Amygdala (tissue), 56 donors: ENCODE results near the gene LPA.
"Not testable (repeated sequence)": the region's sequence is repeated elsewhere in the genome, so short reads cannot be mapped to it uniquely, and the experiment has no call there.

ENCODE experiments used
- DNase-seq, 56 donors: peaks; one replicate each; lab custom pipeline; 2025; lab: John Stamatoyannopoulos, UW

Gene LPA

DNA sequence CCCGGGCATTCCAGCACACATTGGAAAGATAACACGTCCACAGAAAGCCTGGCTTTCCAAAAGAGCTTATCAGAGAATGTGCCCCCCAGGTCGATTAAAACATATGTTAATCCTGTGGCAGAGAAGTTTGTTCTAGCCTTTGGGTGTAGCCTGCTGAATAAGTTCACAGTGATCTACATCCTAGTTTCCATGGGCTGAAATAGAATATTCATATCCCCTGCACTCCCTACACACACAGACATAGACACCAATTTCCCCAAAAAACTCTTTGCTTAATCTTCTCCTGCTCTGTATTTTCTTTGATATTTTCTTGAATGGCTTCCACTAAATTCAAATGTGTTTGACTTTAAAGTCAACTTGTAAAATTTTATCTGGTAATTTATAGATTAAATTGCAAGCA, 1.6 kb downstream of the LPA start:
- no peak for DNase-seq

DNA sequence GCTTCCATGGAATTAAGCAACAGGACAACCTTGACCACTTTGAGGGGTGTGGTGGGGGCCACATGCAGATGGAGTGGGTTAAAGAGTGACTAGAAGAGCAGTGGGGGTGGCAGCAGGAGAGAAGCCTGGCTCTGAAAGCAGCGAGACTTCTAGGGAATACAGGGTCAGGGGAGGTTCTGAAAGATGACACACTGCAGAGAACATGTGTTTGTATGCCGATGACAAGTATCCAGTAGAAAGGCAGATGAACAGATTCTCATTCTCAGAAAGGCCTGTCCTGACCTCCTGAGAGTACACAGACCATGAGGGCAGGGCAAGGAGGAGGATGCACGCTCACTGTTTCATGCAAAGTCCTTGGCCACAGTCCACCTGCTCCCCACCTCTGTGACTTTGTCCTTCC, 2.9 kb downstream of the LPA start:
- DNase-seq: no peak

DNA sequence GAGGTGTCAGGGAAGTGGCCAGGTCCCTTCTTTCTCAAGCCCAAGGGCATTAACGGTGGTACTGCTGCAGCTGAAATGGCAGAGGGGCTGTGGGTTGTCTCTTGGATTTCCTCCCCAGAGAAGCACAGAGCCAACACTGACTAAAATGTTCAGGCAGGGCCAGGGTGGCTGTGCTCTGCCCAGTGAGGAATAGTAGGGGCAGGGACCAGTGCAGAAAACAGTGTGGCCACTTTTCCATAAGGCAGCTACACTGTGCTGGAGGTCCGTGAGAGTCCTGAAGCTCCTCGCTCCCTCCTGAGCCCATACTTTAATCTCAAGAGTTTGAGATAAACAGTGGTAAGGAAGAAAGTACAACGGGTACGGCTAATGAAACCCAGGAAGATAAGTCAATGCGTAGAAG, 4.5 kb downstream of the LPA start:
- no peak for DNase-seq

DNA sequence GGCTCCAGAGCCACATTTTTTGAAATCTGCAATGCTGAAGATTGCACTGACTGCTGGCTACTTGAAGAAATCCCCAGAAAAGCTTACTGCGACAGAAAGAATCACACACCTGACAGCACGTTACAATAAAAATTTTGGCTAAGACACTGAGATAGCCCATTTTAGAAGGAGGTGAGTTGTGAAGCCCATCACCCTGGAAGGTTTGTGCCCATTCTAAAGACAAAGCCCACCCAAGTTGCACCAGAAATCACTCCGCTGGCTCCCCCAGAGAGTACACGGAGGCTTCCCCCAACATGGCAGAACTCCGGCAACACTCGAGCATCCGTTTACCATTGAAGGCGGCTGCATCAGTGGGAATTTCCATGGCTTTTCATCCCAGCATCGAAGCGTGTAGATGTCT, 29.4 kb downstream of the LPA start:
- no peak for DNase-seq

DNA sequence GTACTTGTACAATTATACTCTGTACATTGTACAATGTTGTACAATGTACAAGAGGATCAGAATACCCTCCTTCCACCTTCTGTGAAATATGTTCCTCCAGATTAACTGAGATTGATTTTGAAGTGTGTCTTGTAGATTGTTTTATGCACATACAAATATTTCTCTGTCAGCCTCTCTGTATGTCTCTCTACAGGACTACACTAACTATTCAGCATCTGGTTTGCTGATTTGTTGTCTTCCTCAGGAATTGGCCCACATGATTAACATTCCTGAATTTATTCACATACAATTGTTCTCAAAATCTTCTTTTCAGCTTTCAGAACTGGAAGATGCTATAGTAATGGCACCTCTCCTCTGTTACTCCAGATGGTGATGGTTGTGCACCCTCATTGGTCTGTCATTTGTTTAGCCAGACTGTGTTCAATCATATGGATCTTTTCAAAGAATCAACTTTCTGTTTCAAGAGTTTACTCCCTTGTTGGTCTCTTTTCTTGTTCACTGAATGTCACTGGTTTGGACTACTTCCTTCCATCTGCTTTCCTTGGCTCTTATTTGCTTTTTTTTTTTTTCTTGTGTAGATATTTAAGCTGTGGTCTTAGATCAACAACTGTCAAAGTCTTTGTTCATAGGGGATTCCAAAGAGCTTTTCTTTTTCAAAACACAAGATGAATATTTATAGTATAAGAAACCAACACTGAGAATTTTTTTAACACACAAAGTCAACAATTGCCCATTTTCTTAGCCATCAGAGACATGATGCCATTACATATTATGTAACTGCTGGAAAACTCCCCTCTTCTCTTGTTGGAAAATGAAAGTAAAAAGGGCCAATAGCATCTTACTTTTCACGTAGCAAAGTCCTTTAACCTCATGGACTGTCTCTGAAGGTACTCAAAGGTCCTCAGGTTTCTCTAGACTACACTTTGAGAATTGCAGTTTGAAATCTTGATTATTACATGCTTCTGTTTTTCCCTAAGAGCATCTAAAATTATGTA, 67.9 kb downstream of the LPA start:
- DNase-seq: no peak

DNA sequence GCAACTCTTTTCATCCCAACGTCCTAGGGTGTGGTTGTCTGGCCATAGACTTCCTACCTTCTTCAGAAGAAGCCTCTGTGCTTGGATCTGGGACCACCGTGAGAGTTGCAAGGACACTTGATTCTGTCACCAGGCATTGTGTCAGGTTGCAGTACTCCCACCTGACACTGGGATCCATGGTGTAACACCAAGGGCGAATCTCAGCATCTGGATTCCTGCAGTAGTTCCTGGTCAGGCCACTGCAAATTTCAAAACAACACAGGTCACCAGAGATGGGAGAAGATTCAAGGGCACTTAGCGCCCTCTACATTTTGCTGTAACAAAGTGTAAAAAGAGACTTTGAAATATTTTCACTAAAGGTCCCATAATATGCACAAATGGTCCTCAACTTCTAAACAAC, 68.8 kb downstream of the LPA start:
- not testable (repeated sequence) for DNase-seq

DNA sequence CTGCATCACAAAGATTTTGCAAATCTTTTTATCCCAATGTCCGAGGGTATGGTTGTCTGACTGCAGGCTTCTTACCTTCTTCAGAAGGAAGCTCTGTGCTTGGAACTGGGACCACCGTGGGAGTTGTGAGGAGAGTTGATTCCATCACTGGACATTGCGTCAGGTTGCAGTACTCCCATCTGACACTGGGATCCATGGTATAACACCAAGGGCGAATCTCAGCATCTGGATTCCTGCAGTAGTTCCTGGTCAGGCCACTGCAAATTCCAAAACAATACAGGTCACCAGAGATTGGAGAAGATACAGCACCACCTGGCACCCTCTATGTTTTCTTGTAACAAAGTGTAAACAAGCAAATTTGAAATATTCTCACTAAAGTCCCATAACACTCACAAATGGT, 77.7 kb downstream of the LPA start:
- no peak for DNase-seq

DNA sequence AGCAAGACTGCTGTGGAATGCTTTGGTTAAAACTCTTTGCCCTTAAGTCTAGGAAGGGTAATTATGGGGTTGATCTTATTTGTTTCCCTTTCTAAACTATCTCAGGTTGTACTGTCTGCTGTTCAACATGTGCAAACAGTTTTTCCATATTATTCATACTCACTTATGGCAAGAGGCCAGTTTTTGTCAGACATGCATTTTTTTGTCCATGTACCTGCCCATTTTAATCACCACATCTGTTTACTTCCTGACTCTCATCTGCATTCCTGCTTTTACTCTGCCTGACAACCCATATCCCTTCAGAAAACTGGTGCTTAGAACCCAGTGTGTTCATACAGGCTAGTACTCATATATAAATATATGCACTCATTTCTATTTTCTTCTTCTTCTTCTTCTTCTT, 80.3 kb downstream of the LPA start:
- no peak for DNase-seq

DNA sequence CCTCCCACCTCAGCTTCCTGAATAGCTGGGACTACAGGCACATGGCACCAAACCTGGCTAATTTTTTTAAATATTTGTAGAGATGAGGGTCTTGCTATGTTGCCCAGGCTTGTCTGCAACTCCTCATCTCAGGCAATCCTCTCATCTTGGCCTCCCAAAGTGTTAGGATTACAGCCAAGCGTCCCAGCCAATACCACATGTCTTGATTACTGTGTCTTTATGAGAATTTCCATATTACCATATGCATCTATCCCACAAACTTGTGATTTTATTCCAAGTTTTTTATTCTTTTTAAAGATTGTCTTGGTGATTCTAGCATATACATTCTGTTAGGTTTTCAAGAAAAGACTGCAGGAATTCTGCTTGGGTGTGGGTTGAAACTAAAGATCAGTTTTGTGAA, 82.7 kb downstream of the LPA start:
- DNase-seq: no peak

DNA sequence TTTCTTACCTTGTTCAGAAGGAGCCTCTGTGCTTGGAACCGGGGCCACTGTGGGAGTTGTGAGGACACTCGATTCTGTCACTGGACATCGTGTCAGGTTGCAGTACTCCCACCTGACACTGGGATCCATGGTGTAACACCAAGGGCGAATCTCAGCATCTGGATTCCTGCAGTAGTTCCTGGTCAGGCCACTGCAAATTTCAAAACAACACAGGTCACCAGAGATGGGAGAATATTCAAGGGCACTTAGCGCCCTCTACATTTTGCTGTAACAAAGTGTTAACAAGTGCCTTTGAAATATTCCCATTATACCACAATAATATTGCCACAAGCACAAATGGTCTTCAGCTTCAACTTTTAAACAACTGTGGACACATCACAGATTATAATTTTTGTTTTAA, 85.6 kb downstream of the LPA start:
- DNase-seq: not testable (repeated sequence)

DNA sequence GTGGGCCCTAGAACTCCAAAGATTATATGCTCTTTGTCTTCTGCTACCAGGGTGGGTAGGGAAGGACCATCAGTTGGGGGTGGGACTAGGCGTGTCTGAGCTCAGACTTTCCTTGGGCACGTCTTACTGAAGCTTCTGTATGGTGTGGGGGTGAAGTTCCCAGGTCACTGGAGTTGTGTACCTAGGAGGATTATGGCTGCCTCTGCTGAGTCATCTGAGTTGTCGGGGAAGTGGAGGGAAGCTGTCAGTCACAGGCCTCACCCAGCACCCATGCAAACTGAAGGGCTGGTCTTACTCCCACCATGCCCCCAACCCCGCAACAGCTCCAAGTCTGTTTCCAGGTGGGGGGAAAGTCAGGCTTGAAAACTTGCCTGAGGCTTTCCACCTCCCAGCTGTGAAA, 90.1 kb downstream of the LPA start:
- no peak for DNase-seq

DNA sequence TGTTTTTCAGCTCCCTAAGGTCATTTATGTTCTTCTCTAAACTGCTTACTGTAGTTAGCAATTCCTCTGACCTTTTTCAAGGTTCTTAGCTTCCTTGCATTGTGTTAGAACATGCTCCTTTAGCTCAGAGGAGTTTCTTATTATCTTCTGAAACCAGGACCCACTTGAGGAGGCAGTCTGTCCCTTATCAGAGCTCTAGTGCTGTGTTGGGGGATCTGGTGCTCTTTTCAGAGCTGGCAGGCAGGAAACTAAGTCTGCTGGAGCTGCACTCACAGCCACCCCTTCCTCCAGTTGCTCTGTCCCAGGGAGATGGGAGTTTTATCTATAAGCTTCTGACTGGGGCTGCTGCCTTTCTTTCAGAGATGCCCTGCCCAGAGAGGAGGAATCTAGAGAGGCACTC, 92.9 kb downstream of the LPA start:
- DNase-seq: not testable (repeated sequence)

DNA sequence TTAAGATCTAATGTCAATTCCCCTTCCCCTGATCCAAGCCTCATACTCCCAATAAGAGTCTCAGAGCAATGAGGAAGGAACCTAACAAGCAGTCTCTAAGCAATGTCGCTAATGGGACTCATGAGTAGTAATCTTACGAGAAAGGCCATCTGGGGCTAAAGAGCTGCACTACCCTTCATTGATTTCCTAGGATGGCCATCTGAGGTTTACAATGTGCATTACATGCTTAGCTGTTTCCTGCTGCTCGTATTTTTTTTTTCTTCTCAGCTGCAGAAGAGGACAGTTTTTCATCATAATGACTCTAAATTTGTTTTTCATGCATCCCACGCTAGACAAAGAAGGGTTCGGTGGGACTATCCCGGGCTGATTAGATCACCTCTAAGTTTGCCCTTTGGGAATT, 119.3 kb downstream of the LPA start:
- DNase-seq: no peak

DNA sequence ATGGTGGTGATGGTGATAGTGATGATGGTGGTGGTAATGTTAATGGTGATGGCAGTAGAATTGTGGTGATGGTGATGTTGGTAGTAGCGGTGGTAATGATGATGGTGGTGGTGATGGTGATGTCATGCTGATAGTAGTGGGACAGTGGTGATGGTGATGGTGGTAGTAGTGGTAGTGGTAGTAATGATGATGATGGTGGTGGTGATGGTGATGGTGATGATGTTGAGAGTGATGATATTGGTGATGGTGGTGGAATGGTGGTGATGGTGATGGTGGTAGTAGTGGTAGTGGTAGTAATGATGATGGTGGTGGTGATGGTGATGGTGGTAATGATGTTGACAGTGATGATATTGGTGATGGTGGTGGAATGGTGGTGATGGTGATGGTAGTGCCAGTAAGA, 128.8 kb downstream of the LPA start:
- DNase-seq: no peak

DNA sequence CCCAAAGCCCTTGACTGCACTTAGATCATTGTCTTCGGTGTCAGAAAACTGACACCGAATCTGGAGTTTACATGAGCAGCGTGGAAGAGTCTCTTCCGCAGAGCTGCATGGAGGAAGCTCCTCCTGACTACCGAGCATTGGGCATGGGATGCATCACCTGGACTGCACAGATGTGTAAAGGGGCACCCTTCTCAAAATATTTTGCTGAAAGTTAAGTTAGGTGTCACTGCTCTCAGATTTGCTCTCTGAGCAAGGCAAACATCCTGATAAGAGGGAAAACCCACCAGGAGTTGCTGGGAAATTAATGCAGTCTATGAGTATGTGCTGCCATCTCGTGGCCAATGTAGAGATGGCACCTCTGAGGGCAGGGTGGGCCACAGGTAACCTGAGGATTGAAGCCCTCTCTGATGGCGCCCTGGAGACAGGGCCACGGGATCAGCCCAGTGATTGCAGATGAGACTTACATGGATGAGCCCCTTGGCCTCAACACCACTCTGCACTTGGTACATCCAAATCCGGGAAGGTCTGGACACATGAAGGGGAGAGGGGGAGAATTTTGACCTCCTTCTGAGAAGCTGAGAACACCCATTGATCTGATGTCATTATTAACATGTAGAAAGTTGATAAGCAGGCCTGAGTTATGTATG, 129.9 kb downstream of the LPA start:
- peak in 45 of 56 donors; percentile 0 to 77 (median 24) for DNase-seq

DNA sequence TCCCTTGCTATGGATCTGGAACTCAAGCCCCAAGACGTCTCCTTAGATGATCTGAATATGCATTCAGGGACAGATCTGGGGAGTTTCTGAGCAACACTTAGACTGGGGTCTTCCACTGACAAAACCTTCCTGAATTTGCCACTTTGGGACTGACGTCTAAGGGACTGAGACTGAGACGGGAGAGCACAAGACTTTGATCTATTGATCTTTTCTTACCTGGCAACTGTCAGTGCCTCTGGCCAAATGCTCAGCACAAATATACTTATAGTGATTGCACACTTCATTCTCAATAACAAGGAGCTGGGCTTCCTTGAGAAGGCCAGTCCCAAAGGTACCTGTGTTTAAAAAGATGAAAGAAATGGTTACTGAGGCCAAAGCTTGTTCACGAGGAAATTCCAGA, 131.8 kb downstream of the LPA start:
- DNase-seq: no peak

DNA sequence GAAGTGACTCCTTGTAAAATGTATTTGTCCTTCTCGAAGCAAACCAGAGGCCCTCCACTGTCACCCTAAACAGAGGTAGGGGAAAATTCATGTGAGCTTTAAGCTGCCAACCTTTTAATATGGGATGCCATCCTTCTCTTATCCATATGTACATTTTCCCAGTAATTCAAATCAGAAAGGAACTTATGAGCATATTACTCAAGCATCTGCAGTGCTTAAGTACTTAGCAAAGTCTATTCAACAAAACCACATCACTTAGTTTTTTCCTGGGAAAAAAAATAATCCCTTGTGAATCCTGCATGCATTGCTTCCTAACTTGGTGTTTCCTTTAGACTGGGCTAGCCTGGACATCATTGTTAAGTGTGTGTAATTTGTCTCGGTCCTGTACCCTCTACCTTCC, 132.2 kb downstream of the LPA start:
- DNase-seq: no peak

DNA sequence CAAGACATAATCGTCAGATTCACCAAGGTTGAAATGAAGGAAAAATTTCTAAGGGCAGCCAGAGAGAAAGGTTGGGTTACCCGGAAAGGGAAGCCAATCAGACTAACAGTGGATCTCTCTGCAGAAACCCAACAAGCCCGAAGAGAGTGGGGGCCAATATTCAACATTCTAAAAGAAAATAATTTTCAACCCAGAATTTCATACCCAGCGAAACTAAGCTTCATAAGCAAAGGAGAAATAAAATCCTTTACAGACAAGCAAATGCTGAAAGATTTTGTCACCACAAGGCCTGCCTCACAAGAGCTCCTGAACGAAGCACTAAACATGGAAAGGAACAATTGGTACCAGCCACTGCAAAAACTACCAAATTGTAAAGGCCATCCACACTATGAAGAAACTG, 134.6 kb downstream of the LPA start:
- DNase-seq: not testable (repeated sequence)

DNA sequence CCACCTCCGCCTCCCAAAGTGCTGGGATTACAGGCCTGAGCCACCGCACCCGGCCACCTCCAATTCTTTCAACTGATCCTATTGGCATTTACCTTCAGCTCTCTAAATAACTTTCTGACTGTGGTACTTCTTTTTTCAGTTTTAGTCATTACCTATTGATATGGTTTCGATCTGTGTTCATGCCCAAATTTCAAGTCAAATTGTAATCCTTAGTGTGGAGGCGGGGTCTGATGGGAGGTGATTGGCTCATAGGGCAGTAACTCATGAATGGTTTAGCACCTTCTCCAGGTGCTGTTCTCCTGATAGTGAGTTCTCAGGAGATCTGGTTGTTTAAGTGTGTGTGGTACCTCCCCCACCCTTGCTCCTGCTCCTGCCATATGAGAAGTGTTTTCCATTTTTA, 140.9 kb downstream of the LPA start:
- DNase-seq: no peak

DNA sequence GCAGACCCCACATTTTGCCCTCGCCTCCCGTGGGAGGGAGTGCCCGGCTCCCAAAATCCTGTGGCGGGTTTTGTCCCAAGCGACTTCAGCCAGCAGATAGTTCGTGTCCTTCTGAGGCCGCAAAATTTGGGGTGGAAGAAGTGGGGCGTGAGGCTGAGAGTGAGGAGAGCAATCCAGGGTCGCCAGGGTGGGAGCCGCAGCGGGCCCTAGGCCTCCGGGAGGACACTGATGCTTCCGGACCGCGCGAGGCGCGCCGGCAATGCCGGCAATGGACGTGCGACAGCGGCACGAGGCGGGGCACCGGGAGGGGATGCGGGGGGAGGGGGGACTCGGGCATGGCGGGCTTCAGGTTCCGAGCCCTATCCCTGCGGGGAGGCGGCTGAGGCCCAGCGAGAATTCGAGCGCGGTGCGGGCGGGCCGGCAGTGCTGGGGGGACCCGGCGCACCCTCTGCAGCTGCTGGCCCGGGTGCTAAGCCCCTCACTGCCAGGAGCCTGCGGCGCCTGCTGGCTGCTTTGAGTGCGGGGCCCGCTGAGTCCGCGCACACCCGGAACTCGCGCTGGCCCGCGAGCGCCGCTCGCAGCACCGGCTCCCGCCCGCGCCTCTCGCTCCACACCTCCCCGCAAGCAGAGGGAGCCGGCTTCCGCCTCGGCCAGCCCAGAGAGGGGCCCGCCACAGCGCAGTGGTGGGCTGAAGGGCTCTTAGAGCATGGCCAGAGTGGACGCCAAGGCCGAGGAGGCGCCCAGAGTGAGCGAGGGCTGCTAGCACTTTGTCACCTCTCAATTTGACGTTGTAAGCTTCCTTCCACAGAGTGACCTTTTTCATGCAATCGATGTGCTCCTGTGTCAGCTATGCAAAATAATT, 143.8 kb downstream of the LPA start:
- peak in 55 of 56 donors; percentile 33 to 92 (median 79) for DNase-seq

DNA sequence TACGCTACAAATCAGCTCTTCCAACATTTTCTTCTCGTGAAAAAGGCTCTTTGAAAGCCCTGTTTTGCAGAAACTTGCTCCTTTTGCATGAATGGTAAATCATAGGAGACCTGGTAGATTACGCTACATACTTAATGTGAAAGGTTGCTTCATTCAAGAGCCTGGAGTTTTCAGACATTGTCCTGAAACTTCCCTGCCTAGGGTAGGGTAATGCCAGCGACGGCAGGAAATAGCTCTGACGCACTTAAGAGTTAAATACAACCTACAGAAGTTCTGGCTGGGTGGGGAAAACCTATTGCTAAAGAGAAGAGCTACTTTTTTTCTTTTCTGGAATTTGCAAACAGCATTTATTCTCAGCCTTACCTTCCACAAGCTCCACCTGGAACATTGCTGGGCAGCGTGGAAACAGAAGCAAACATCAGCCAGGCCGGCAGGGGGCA, 144.5 kb downstream of the LPA start:
- DNase-seq: peak in 1 of 56 donors; percentile 46
